NCI-H2171 treated with DMSO at 0.1 percent for 48 hours (cell line): Measurements from ENCODE around the gene GPR137.
"Not testable (repeated sequence)": the region's sequence is repeated elsewhere in the genome, so short reads cannot be mapped to it uniquely, and the experiment has no call there.

Source experiments
- DNase-seq: peaks from one replicate; lab custom pipeline; 2025; lab: John Stamatoyannopoulos, UW

GPR137 gene, protein sequence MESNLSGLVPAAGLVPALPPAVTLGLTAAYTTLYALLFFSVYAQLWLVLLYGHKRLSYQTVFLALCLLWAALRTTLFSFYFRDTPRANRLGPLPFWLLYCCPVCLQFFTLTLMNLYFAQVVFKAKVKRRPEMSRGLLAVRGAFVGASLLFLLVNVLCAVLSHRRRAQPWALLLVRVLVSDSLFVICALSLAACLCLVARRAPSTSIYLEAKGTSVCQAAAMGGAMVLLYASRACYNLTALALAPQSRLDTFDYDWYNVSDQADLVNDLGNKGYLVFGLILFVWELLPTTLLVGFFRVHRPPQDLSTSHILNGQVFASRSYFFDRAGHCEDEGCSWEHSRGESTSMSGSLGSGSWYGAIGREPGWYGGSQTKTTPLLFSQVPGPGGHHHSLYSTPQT

DNA sequence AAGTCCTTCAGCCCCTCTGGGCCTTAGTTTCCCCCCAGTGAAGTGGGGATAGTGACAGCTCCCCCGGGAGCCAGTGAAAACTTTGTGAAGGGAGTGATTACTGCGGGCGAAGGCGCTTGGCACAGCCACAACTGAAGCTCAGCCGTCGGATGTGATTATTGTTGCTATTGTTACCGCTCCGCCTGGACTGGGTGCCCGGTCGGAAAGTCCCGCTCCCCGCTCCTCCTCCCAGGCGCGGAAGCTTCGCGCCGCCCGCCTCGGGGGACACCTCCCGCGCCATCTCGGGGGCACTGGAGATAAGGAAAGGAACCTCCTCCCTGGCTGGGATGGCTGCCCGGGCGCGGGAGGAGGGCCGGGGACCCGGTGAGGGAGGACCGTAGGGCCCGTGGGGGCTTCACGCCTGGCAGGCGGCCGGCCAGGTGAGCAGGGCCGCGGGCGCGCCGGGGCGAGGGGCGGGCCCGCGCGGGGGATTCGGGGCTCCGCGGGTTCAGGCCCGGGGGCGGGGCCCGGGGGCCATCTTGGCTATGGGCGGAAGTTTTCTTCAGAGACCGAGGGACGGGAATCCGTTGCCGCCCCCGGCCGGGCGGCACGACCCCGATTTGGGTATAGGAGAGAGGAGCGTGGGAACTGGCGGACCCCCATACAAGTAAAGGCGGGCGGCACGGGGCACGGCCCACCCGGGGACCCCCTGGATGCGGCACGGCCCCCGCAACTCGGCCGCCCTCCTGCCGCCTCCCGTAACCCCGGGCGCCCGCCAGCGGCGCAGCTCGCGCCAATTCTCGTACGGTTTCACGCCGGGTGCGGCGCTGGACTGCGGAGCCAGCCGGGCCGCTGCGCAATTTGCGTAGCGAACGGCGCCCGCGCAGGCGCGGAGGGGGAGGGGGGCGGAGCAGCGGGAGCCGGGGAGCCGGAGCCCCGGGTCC lies at the start of gene GPR137:
Gene GPR137, plus strand, starts transcription at position 887 of the 923 bp plus-strand sequence. CDS start 677 bp downstream, outside the sequence.
- DNase-seq, result peak; percentile 82

DNA sequence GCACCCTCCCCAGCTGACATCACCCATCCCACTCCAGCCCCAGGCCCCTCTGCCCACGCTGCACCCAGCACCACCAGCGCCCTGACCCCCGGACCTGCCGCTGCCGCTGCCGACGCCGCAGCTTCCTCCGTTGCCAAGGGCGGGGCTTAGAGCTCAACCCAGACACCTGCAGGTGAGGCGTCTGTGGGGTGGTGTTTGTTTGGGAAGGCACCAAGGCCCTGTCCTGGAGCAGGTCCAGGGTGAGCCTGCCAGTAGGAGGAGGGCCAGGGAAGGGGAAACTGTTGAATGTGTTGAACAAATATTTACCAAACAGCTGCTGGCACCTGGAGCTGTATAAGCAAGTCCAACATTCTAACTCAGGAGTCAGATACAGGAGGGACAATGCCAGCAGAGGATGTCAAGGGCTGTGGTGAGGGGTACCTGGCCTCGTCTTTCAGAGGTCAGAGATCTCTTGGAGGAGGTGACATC lies 48.1 kb upstream of the GPR137 start:
- DNase-seq, result no peak

DNA sequence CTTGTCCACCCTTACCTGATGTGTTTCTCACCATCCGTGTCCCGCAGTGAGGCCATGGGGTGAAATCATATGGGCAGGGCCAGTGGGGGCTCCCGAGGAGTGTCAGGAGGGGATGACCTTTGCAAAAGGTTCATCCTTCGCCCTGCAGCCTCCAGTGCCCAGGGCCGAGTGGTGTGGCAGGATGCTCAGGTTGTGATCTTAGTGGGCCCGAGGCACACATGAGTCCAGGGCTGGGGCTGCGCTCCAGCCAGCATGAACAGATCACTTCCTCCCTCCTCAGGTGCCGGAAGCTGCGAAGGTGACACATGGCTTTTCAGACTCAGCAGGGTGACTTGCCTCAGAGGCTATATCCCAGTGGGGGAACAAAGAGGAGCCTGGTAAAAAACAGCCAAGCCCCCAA lies 47.6 kb upstream of the GPR137 start:
- DNase-seq, result no peak

DNA sequence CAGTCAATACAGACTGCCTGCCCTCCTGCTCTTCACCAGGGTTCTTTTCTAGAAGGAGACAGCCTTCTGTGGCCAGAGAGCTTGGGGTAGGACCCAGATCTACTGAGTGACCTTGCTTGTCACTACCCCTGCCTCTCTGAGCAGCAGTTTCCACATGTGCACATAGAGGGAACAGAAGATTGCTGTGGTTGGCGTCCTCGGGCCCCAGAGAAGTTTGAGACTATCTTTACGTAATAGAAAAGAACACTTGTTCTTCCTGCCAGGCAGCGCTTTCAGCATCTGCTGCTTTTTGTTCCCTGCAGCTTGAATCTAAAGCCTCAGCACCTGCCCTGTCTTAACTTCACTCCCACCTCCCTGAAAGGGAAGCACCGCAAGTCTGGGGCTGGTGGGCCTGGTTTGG lies 46.6 kb upstream of the GPR137 start:
- no peak for DNase-seq

DNA sequence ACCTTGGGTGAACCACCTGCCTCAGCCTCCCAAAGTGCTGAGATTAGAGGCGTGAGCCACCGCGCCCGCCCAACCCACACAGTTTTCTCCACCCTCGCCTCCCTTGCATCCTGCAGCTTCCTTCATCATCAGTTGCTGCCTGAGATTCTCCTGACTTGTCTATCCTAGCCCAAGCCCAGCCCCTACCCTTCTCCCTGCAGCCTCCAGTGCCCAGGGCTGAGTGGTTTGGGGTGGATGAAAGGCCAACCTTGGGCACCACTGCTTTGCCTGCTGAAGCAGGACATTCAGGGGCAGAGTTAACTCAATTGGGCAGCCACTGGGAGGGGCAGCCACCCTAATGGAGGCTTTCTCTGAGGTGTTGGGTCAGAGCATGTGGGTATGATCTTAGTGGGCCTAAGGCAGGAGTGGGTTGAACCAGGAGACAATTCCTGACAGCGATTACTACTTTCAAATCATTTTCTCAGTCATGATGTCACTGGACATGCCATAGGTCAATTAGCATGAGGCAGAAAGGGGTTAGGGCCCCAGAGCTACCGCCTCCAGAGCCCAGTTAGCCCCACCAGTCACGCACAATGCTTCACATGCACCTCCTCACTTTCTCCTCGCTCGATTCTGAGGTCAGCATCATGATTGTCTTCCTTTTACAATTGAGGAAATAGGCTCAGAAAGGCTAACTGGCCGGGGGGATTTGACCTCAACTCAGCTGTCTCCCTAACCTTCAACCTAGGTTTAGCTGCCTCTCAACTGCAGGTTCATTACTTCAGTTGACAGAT lies 45.8 kb upstream of the GPR137 start:
- no peak for DNase-seq

DNA sequence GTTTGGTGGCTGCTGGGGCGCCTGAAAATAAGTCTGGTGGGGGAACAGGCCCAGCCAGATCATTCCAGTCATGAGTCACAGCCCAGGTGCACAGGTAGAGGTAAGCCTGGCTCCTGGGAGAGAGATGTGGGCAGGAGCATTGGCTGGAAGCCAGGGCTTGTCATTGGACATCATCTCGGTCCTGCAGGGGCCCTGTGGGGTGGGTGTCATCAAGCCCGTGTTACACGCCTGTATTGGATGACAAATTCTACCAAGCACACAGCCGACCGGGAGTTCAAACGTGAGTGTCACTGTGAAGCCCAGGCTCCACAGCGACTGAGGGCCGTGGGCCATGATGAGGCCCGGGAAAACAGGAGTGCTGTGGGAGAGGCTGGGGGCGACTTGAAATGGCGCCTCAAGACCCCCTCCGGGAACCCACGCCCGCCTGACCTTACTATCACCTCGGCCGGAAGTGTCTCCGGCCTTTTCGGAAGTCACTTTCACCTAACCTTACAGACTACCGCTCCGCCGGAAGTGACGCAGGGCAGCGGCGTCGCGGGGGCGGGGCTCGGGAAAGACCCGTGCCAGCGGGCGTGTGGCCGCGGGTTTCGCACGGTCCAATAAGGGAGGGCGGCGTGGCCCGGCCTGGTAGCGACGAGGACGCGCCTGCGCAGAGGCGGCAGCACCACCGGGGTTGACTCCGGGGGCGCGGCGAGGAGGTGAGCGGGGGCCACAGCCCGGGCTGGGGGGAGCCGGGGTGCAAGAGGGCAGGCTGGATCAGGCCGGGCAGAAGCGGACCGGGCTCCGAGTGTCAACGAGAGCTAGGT lies 45.0 kb upstream of the GPR137 start, which contains the start of gene FKBP2:
Gene FKBP2, plus strand, starts transcription at position 661 of the 806 bp plus-strand sequence. CDS start 1,293 bp downstream, outside the sequence.
- peak; percentile 94 for DNase-seq

DNA sequence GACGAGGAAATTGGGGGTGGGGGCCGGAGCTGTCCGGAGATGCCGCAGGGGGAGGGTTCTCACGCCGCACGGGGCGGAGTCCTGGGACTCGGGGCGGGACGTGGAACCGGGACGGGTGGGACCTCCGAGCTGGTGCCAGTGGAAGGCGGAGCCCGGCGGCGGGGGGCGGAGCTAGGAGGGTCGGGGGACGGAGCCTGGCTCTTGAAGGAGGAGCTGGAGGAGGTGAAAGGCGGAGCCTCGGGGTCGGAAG lies 44.5 kb upstream of the GPR137 start:
- DNase-seq, result no peak

DNA sequence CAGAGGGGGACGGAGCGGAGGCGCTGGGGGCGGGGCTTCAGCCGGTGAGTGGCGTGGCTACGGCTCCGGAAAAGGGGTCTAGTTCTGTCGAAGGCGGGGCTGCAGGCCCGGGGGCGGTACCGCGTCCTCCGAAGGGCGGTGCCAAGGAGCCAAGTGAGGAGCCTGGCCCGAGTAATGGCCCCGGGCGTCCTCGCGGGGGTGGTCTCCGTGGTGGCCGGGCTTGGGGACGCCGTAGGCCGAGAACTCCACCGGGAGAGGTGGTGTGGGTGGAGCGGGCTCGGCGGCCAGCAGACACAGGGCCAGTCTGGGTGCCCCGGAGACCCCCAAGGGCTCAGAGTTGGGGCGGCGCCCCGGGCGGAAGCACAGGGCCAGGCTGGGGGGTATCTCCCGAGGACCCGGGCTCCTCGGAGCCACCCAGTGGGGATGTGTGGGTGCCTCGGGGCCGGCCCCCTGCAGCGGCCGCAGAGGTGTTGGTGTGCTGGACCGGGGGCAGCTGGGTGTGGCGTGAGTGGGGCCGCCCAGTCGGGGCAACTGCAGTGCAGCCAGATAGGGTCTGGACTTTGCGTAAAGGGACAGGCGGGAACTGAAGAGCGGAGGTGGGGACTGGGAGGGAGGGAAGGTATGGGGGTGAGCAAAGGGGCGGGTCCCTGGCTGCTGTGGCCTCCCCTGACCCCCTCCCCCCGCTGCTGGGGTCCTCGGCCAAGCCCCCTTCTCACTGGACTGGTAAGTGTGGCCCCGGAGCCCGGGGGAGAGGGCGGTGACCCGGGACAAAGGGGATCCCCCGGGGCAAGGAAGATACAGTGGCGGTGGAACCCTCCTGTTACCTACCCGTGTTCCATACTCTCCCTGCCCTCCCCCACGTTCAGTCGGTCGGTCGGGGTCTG lies 43.9 kb upstream of the GPR137 start:
- peak; percentile 98 for DNase-seq

DNA sequence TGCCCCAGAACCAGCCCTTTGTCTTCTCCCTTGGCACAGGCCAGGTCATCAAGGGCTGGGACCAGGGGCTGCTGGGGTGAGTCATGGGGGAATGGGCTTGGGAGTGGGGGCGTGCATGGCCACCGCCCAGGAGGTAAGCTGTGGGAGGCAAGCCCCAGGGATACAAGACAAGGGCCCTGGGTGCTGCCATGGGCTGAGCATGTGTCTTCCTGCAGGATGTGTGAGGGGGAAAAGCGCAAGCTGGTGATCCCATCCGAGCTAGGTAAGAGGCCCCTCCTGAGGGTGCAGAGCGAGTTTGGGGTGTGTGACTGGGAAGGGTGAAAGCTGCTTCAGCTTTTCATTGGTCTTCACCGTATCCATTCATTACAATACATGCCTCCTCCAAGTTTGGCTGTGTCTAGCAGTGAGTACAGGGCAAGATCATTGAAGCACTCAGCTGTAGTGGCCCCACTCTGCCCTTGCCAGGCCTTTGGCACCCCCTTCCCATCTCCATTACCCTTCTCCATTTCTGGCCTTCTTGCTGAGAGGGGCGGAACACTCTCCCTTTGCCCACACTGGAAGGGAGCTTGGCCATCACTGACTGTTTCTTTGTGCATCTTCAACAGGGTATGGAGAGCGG lies 42.3 kb upstream of the GPR137 start:
- DNase-seq, result no peak

DNA sequence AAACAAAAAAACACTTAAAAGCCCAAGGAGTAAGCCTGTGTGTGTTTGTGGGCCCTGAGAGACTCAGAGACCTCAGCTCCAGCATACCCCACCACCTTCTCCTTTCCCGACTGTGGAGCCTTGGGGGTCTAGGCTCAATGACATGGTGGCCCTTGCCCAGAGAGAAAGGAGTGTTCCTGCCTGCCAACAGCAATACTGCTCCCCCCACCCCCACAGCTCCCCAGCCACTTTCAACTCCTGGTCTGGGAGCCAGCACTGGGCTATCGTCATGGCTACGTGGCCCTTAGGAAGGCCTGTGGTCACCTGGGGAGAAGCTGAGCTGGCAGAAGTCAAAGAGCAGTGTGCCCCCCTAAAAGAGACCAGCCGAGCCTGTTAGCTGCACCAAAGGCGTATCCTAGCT lies 41.5 kb upstream of the GPR137 start:
- DNase-seq, result no peak

DNA sequence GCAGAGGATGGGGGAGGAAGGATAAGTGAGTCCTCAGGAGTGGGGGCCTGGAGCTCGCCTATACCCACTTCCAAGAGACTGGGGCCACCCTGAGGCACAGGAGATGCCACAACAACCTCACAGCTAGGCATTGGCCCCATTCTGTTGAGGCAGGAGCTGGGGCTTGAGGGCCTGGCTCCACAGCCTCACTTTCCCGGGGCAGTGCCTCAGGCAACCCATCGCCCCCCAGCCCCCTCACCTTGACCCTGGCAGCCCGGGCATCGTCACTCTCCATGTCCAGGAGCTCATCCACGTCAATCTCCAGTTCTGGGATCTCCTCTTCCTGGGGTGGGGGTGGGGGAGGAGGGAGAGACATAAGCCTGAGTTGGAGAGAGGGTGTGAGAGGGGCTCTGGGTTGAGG lies 40.7 kb upstream of the GPR137 start:
- DNase-seq, result no peak

DNA sequence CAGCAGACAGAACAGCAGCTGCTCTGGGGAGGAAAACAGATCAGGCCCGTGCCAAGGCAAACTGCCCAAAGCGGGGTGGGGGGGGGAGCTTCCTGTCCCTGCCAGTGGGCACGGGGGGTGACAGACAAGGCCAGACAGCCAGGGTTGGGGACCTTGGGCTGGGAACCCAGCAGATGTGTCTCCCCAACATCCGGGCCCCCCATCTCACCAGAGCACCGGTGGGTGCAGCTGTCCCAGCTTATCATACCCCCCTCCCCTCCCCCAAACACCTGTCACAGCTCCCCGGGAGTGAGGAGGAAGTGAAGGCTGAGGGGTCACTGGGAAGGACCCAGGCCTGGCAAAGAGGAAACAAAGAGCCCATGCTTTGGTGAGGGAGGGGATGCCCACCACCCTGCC lies 40.2 kb upstream of the GPR137 start:
- DNase-seq, result no peak

DNA sequence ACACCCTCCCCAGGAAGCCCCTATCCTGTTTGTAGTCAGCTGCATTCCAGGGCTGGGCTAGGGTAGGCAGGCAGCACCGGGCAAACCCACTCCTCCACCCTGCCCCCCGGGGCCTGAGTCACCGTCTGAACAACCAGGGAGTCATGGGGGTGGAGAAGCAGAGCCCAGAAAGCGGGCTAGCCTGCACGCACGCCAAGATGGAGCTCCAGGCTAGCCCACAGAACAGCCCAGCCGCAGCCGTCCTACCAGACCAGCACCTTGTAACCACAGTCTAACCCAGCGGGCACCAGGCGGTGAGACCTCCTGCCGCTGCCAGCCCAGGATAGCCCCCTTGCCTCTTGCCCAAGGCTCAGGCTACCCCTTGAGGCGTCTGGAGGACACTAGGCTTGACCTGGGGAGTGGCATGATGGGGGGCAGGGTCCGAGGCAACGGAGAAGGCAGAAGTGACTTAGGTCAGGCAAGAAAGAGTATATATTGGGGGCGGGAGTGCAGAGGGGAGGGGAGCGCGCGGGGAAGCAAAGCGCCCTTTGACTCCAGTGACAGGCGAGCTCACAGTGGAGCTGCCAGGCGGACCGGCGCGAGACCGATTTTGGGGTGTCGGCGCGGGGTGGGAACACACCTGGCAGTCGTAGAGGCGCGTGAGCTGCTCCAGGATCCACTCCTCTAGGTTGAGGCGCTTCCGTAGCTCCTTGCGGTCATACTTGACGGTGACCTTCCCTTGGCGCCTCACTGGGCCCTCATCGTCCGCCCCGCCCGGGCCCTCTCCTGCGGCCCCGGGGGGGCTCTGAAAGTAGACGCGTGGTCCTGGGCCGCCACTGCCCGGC lies 39.6 kb upstream of the GPR137 start:
- peak; percentile 65 for DNase-seq

DNA sequence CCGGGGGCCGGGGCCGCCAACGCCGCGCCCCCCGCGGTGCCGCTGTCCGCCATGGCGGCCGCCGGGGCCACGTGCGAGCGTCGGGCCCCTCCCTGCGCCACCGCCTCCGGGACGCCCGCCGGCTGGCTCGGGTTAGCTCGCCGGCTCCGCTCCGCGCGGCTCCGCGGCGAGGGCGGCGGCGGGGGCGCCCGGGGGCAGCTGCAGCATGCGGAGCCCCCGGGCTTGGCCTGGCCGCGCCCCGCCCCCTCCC lies 39.1 kb upstream of the GPR137 start:
- DNase-seq, result not testable (repeated sequence)

DNA sequence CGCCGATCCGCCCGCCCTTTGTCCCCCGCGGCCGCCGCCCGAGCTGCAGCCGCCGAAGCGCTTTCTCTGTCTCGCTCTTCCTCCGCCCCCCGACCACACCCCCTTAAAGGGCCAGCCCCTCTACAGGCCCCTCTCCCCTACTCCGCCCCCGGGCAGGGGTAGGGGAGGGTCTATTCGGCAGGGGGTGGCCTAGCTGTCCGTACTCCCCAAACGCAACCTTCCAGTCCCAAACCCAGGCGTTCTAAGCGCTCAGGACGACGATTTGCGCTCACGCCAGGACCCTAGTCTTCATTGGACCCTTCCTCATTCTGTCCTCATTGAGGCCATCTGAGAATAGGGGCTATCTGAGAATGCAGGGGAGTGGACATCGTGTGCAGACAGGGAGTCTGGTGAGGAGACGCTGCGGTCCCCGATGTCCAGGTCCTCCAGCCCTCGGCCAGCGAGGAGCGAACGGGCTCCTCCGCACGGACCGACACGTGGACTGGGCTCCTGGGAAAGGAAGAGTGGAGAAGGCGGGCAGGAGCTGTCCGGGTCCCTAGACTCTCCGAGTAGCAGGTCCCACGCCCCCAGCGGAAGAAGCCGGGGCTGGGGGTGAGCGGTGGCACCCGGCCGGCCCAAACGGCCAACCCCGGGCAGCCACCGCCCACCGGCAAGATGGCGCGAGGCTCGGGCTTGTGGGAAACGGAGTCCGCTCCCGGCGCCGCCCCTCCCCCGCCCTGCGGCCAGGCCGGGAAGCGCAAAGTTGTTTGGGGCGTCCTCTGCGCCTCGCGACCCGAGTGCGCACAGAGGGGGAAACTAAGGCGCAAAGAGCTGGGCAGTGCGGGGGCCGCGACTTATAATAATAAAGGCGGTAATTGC lies 38.5 kb upstream of the GPR137 start, which contains the start of gene PPP1R14B:
Gene PPP1R14B, minus strand, starts transcription at position 73 of the 858 bp plus-strand sequence. CDS start 270 bp downstream, outside the sequence.
- DNase-seq, result peak; percentile 74

DNA sequence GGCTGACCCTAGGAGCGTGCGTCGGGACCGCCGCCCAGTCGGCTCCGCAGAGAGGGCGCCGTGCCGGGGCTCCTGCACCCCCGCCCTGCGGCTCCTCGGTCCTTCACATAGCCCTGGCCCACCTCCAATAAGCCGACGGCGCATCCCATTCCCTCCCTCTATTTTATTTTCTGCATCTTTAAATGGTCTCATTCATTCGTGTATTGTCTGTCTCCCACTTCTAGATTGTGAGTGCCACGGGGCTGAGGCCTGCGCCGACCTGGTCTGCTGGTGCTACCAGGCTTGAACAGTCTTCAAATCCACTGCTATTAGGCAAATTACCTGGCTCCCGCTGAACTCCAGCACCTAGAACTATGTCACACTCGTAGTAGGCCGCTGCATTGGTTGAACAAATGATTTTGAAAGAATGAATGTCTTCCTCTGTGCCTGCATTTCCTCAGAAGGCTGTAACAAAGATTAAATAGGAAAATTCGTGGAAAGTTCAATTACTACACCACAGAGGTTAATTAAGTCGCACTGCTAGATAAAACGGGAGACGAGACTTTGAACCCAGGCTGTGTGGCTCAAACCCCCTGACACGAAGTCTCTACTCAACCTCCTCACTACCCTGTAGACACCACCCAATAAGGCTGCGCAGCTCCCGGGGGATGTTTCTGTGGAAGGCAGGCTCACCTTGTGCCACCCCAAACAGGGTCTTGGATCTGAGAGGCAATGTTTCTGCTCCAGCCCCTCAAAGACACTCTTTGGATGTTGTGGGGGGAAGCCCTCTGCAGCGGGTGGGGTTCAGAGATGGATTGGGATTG lies 37.7 kb upstream of the GPR137 start:
- no peak for DNase-seq

DNA sequence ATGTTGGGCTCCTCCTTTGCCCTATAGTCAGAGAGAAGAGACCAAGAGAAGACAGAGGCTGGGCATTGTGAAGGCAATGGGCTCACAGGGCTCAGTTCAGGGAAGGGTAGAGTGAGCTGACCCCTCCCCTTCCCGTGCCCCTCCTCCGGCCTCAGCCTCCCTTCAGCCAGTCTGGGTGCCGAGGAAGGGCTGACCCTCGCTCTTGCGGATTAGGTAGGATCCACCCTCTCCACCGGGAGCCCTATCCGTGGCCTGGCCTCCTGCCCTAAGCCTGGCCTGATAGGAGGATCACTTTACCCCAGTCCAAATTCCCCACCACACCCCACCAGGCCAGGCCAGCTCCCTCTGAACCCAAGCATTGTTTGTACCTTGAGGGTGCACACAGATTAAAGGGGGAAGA lies 37.1 kb upstream of the GPR137 start:
- DNase-seq, result no peak
